ENCODE results near the gene GNAS-AS1.
A peak's percentile ranks its signal among the peaks of the same experiment; 100 is the strongest.

The GNAS-AS1 gene

DNA sequence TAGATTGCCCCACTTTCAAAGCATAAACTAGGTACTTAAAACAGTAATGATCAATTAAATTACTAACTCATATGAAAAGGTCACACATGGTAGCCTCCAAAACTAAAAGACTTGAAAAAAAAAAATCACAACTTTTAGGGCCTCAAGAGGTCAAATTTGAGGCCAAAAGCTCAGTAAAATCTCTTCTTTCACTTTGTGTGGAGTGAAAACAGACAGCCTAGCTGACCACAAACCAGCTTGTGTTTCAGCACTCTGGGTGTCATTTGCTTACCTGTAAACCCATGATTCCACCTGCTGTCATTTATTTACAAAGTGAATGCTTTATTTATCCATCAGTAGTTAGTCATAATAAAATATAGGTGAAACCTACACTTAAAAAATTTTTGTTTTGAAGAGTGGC lies 35.8 kb upstream of the GNAS-AS1 start:
- TF ChIP-seq, protein P1, sequence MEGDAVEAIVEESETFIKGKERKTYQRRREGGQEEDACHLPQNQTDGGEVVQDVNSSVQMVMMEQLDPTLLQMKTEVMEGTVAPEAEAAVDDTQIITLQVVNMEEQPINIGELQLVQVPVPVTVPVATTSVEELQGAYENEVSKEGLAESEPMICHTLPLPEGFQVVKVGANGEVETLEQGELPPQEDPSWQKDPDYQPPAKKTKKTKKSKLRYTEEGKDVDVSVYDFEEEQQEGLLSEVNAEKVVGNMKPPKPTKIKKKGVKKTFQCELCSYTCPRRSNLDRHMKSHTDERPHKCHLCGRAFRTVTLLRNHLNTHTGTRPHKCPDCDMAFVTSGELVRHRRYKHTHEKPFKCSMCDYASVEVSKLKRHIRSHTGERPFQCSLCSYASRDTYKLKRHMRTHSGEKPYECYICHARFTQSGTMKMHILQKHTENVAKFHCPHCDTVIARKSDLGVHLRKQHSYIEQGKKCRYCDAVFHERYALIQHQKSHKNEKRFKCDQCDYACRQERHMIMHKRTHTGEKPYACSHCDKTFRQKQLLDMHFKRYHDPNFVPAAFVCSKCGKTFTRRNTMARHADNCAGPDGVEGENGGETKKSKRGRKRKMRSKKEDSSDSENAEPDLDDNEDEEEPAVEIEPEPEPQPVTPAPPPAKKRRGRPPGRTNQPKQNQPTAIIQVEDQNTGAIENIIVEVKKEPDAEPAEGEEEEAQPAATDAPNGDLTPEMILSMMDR (IDR thresholded peaks at IDR 0.05; ENCODE audit: insufficient read depth, missing control alignments) = no peak
- DNase-seq (ENCODE audit: insufficient read length, low spot score) (no peak), FAIRE-seq (no peak)

DNA sequence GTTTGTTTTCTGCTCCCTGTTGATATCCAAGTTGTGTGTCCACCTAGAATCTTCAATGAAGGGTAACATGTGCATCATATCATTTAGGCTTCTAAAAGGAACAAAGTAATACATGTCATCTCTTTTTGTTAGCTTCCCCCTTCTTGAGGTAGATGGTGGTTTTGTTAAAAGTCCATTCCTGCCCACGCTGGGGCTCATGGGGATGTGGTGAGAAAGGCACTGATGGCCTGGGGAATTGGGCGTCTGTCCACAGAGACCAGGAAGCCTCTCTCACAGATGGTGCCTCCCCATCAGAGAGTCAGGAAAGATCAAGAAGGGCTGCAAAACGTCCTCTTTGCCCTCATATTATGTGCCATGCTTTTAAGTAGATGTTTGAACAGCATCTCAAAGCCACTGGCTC lies 34.3 kb upstream of the GNAS-AS1 start:
- TF ChIP-seq, protein P1 (IDR thresholded peaks at IDR 0.05; ENCODE audit: insufficient read depth, missing control alignments) = no peak
- no peak for DNase-seq (ENCODE audit: insufficient read length, low spot score)
- no peak for FAIRE-seq

DNA sequence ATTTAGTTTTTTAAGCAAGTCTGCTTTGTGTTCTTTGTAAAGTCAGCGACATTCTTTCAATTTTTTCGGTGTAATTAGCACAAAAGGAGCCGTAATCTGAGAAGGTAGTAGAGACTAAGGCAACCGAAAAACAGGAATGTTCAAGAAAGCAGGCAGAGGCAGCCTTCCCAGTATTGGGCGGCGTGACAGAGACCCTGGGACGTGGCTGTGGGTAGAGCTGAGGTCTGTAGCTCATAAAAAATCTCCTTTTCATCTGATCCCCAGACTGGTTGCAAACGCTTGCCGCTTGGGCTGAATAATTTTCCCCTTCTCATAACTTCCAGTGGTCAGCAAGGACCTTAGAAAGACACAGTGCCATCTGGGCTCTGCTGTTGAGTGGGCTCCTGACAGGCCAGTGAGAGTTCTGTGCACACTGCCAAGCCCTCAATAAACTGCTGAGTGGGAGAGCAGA lies 32.6 kb upstream of the GNAS-AS1 start:
- no peak for FAIRE-seq
- no peak for DNase-seq (ENCODE audit: insufficient read length, low spot score)
- TF ChIP-seq, protein P1 (IDR thresholded peaks at IDR 0.05; ENCODE audit: insufficient read depth, missing control alignments) = no peak

DNA sequence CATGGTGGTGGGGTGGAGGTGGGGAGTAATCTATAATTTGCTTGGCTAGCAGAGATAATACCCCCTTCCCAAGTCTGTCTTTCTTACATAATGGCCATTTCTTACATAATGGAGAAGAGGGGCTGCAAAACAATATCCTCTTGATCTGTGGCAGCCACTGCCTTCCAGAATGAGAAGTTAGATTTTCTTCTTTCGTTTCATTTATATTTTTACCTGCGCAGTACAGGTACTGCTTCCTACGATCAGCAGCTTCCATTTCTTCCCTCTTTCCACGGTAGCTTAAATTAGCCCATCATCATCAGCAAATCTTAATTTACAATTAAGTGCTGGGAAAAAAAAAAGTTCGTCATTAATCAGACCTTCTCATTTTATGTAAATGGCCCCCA lies 32.0 kb upstream of the GNAS-AS1 start:
- TF ChIP-seq, protein P1 (IDR thresholded peaks at IDR 0.05; ENCODE audit: insufficient read depth, missing control alignments) = no peak
- DNase-seq (ENCODE audit: insufficient read length, low spot score) (no peak), FAIRE-seq (no peak)

DNA sequence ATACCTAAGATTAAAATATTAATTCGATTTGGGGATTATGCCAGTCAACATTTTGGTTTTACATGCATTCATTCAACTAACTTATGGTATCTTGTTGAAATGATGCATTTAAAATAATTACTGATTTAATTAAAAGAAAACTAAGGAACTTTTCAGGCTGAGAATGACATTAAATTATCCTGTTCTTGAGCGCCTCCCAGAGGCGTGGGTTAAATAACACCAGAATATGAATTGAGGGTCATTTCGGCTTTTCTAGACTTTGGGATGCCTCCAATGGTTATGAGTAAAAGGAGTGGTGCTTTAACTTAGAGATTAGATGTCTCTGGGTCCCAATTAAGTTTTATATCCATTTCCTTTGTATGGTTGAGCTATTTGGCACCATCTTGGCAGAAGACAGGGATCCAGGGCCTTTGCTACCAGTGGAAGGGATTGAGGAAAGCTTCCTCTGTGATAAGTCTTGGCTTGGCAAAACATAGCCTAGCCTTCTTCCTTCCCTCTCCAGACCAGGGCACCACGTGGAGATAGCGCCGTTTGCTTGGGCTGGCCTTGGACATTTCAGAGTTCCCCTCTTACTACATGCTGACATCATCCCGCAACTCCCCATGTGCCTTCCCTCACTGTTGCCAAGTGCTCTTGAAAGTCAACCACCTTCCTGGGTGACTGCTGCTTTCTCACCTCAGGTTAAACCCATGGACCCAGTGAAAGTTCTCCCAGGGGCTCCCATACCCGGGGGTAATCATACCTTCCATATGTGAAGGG lies 30.5 kb upstream of the GNAS-AS1 start:
- DNase-seq (ENCODE audit: insufficient read length, low spot score) (no peak), FAIRE-seq (no peak)
- TF ChIP-seq, protein P1 (IDR thresholded peaks at IDR 0.05; ENCODE audit: insufficient read depth, missing control alignments) = peak; percentile 37

DNA sequence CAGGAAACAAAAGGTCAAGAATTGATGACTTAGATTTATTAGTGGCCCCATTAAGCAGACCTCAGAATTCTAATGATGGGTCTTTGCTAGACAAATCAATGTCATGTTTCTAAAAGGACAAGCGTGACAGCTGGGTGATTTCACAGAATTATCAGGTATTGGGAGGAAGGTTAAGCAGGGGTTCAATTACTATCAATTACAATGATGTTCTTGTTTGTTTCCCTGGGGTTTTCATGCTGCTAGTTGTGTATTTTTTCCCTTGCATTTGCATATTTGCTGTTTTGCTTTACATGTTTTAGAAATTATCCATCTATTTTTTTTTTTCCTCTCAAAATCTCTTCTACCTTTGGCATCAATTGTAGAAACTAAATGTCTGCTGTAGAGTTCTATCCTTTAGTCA lies 29.7 kb upstream of the GNAS-AS1 start:
- TF ChIP-seq, protein P1 (IDR thresholded peaks at IDR 0.05; ENCODE audit: insufficient read depth, missing control alignments) = no peak
- FAIRE-seq = no peak
- DNase-seq (ENCODE audit: insufficient read length, low spot score) = no peak

DNA sequence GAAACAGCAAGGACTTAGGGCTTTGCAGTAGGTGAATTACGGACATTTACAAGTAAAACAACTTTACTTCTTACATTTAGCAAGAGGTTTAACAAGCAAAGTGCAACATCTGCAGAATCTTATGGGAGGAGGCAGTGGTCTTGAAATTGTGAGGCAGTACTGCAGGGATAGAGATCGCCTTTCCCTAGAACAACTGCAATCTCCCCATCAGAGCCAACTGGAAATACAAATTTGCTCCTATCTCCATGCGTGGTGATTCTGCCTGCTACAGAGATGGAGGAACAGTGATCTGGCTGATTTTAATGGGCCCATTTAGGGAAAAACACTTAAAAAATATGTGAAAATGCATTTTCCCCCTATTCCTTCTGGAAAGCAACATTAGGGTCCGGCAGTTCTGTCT lies 27.7 kb upstream of the GNAS-AS1 start:
- FAIRE-seq (no peak), DNase-seq (ENCODE audit: insufficient read length, low spot score) (no peak)
- TF ChIP-seq, protein P1 (IDR thresholded peaks at IDR 0.05; ENCODE audit: insufficient read depth, missing control alignments) = no peak
